Naive thymus-derived CD4-positive, alpha-beta T cell (primary cell): ENCODE measurements around the gene CA12. TPM values are rescaled to one million over a fixed set of nuclear protein-coding genes. Genes with fewer than 3 reads are reported as not detected.

Experiments used
- ATAC-seq: fragments of 150-1000 bp; cut with Tn5 transposase; 2 replicates; pipeline ENCODE4 v1.10.0; 2021; ENCODE audit warnings: mild to moderate bottlenecking, moderate library complexity
- CTCF ChIA-PET: fragments of 350-600 bp; sonication (Branson Sonifier 250); formaldehyde crosslinking; loops from one replicate; lab custom pipeline; 2021; ENCODE audit warnings: antibody characterized with exemption; lab: Charles Lee
- POLR2A ChIA-PET: fragments of 350-600 bp; sonication (Branson Sonifier 250); formaldehyde crosslinking; loops from one replicate; lab custom pipeline; 2021; ENCODE audit warnings: antibody characterized with exemption, inconsistent platforms; lab: Charles Lee
- DNase-seq, 9 donors: peaks; one replicate each; pipeline versions ENCODE4 v3.0.0 to v3.0.0-alpha.2; 2020 to 2022; ENCODE audit warnings: mixed read lengths in 1 of 9
- H3K27ac ChIP-seq: one replicate; pipeline ENCODE4 v1.7.0; 2013; ENCODE audit warnings: mild to moderate bottlenecking, low read depth, low read length, moderate library complexity
- H3K27me3 ChIP-seq, 2 donors: one replicate each; pipeline ENCODE4 v1.7.0; 2013; ENCODE audit warnings: low read length in 2 of 2, mild to moderate bottlenecking in 2 of 2, moderate library complexity in 2 of 2; ENCODE audit not compliant: control insufficient read depth in 2 of 2, insufficient read depth in 2 of 2
- H3K36me3 ChIP-seq, 3 experiments: 1 replicate in 2 of 3; 2 replicates in 1 of 3; pipeline ENCODE4 v1.7.0; 2013; ENCODE audit warnings: low read length in 3 of 3, mild to moderate bottlenecking in 3 of 3, moderate library complexity in 1 of 3; ENCODE audit not compliant: insufficient read depth in 3 of 3, control insufficient read depth in 2 of 3
- H3K4me1 ChIP-seq, 2 donors: one replicate each; pipeline ENCODE4 v1.7.0; 2013; ENCODE audit warnings: low read length in 2 of 2, mild to moderate bottlenecking in 2 of 2, moderate library complexity in 1 of 2; ENCODE audit not compliant: control insufficient read depth in 2 of 2, insufficient read depth in 2 of 2
- H3K4me3 ChIP-seq: 2 replicates; pipeline ENCODE4 v1.7.0; 2013; ENCODE audit warnings: mild to moderate bottlenecking, low read length
- H3K9me3 ChIP-seq, 3 experiments: 1 replicate in 2 of 3; 2 replicates in 1 of 3; pipeline ENCODE4 v1.7.0; 2013; ENCODE audit warnings: low read length in 3 of 3; ENCODE audit not compliant: control insufficient read depth in 2 of 3
- H3K27ac Mint-ChIP-seq, 9 donors: one replicate each; pipeline ENCODE4 v1.8.0; 2020 to 2022; ENCODE audit warnings: mixed read lengths in 9 of 9, mild to moderate bottlenecking in 8 of 9, moderate library complexity in 5 of 9, inconsistent platforms in 2 of 9
- H3K27me3 Mint-ChIP-seq, 5 donors: one replicate each; pipeline ENCODE4 v1.8.0; 2021 to 2022; ENCODE audit warnings: mixed read lengths in 5 of 5, mild to moderate bottlenecking in 1 of 5
- H3K36me3 Mint-ChIP-seq, 5 donors: one replicate each; pipeline ENCODE4 v1.8.0; 2020 to 2022; ENCODE audit warnings: mixed read lengths in 5 of 5, mild to moderate bottlenecking in 3 of 5, inconsistent platforms in 1 of 5
- H3K4me1 Mint-ChIP-seq, 7 donors: one replicate each; pipeline ENCODE4 v1.8.0; 2020 to 2022; ENCODE audit warnings: mixed read lengths in 7 of 7, mild to moderate bottlenecking in 3 of 7, inconsistent platforms in 1 of 7
- H3K4me3 Mint-ChIP-seq, 10 donors: one replicate each; pipeline ENCODE4 v1.8.0; 2020 to 2022; ENCODE audit warnings: mild to moderate bottlenecking in 10 of 10, mixed read lengths in 10 of 10, moderate library complexity in 6 of 10, inconsistent platforms in 2 of 10
- H3K9me3 Mint-ChIP-seq, 11 donors: one replicate each; pipeline ENCODE4 v1.8.0; 2020 to 2022; ENCODE audit warnings: mixed read lengths in 11 of 11, mild to moderate bottlenecking in 4 of 11, inconsistent platforms in 1 of 11, moderate library complexity in 1 of 11
- intact Hi-C, 2 donors: fragments of 100-400 bp; cut with micrococcal nuclease; formaldehyde crosslinking; loops; one replicate each; pipeline ENCODE4 v1.15.1; 2023
- polyA plus RNA-seq, 2 donors: library from polyadenylated mRNA; unstranded; fragments of 300-500 nt; fragmentation: Illumina TruSeq; gene quantifications; one replicate each; pipeline ENCODE4 v1.2.3, GENCODE V29; 2021
- total RNA-seq, 6 experiments: library from RNA in 5 of 6; stranded (reverse) in 5 of 6; gene quantifications; 1 replicate in 5 of 6; 2 replicates in 1 of 6; pipeline ENCODE4 v1.2.3 and lab custom pipeline; 2021 to 2026

CA12 gene
- total and polyA plus RNA-seq, 7 experiments from 2014 or later = 0.02 TPM; not detected in 6

- peak; percentile 67 for ATAC-seq
- peak in 6 of 9 donors; percentile 7 to 60 (median 50) for DNase-seq
- Histone ChIP-seq H3K36me3 (no peaks in the 10 kb centered on the region), H3K27me3 (no peaks in the 10 kb centered on the region), H3K4me3 (no peak overlapping the region), H3K4me1 (peaks cover 0 to 3% of the 10 kb centered on the region in 2 donors), H3K9me3 (no peaks in the 10 kb centered on the region), H3K27ac (no peak overlapping the region)
- ChIA-PET CTCF (interaction anchor here (0.5 to 2.6 kb wide), 12 partner anchors 11 to 472 kb away, joined by 3 to 15 read pairs (median 4); no protein-coding TSS in a partner anchor), POLR2A (no interaction called here)
- intact Hi-C loops = loop anchor here (1.0 to 2.0 kb wide), 6 partner anchors 114 to 354 kb away; no protein-coding TSS in a partner anchor
- H3K4me3 Mint-ChIP-seq = no peak overlapping the region
- no peak overlapping the region for H3K27ac Mint-ChIP-seq
- peaks cover 0 to 6% (median 4%) of the 10 kb centered on the region in 5 donors for H3K27me3 Mint-ChIP-seq
- H3K9me3 Mint-ChIP-seq = no peaks in the 10 kb centered on the region
- H3K36me3 Mint-ChIP-seq = no peaks in the 10 kb centered on the region
- H3K4me1 Mint-ChIP-seq = peaks cover 0 to 19% (median 0%) of the 10 kb centered on the region in 7 donors
Observed at GRCh38 chr15:63402498-63403253, 21.0 kb upstream of the CA12 start.

GRCh38 chr15:63401714-63402497, 20.3 kb upstream of the CA12 start:
- Mint-ChIP-seq H3K4me3 (no peak overlapping the region), H3K4me1 (peaks cover 0 to 23% (median 0%) of the 10 kb centered on the region in 7 donors), H3K9me3 (no peaks in the 10 kb centered on the region), H3K36me3 (no peaks in the 10 kb centered on the region), H3K27me3 (peaks cover 0 to 10% (median 5%) of the 10 kb centered on the region in 5 donors), H3K27ac (no peak overlapping the region)
- no peaks in the 10 kb centered on the region for H3K27me3 ChIP-seq
- H3K9me3 ChIP-seq = no peaks in the 10 kb centered on the region
- H3K27ac ChIP-seq = no peak overlapping the region
- DNase-seq (no peak), ATAC-seq (no peak)
- ChIA-PET CTCF (interaction anchor here (0.5 to 2.6 kb wide), 13 partner anchors 12 to 471 kb away, joined by 3 to 15 read pairs (median 4); no protein-coding TSS in a partner anchor), POLR2A (no interaction called here)
- peaks cover 0 to 3% of the 10 kb centered on the region in 2 donors for H3K4me1 ChIP-seq
- H3K4me3 ChIP-seq = no peak overlapping the region
- intact Hi-C loops = loop anchor here (1.0 to 2.0 kb wide), 2 partner anchors 235 to 236 kb away; no protein-coding TSS in a partner anchor
- no peaks in the 10 kb centered on the region for H3K36me3 ChIP-seq

- no peaks in the 10 kb centered on the region for H3K36me3 Mint-ChIP-seq
- peaks cover 0 to 3% of the 10 kb centered on the region in 2 donors for H3K4me1 ChIP-seq
- CTCF ChIA-PET = interaction anchor here (1.0 to 2.6 kb wide), 3 partner anchors 41 to 353 kb away, joined by 4 to 15 read pairs (median 4); no protein-coding TSS in a partner anchor
- H3K4me3 Mint-ChIP-seq = no peak overlapping the region
- H3K4me1 Mint-ChIP-seq = peaks cover 0 to 23% (median 0%) of the 10 kb centered on the region in 7 donors
- H3K36me3 ChIP-seq = no peaks in the 10 kb centered on the region
- no peak overlapping the region for H3K27ac Mint-ChIP-seq
- ATAC-seq (no peak), DNase-seq (no peak)
- H3K27ac ChIP-seq = no peak overlapping the region
- H3K27me3 Mint-ChIP-seq = peaks cover 0 to 10% (median 6%) of the 10 kb centered on the region in 5 donors
- H3K27me3 ChIP-seq = no peaks in the 10 kb centered on the region
- no peak overlapping the region for H3K4me3 ChIP-seq
- POLR2A ChIA-PET = no interaction called here
- no peaks in the 10 kb centered on the region for H3K9me3 Mint-ChIP-seq
- intact Hi-C loops = no loop called here
- no peaks in the 10 kb centered on the region for H3K9me3 ChIP-seq
Observed at GRCh38 chr15:63401078-63401477, 19.4 kb upstream of the CA12 start.

GRCh38 chr15:63398456-63398855, 16.8 kb upstream of the CA12 start:
- intact Hi-C loops = no loop called here
- ChIA-PET CTCF (no interaction called here), POLR2A (no interaction called here)

GRCh38 chr15:63396152-63396928, 14.7 kb upstream of the CA12 start:
- no peak overlapping the region for H3K27ac ChIP-seq
- H3K4me1 Mint-ChIP-seq = peaks cover 8 to 25% (median 15%) of the 10 kb centered on the region in 7 donors
- intact Hi-C loops = no loop called here
- DNase-seq (no peak), ATAC-seq (no peak)
- no peak overlapping the region for H3K4me3 ChIP-seq
- peaks cover 0 to 2% (median 0%) of the 10 kb centered on the region in 11 donors for H3K9me3 Mint-ChIP-seq
- peaks cover 0 to 23% (median 10%) of the 10 kb centered on the region in 5 donors for H3K27me3 Mint-ChIP-seq
- H3K9me3 ChIP-seq = no peaks in the 10 kb centered on the region
- H3K4me3 Mint-ChIP-seq = no peak overlapping the region
- ChIA-PET POLR2A (no interaction called here), CTCF (no interaction called here)
- no peak overlapping the region for H3K27ac Mint-ChIP-seq
- peaks cover 0 to 3% of the 10 kb centered on the region in 2 donors for H3K4me1 ChIP-seq
- H3K36me3 ChIP-seq = no peaks in the 10 kb centered on the region
- no peaks in the 10 kb centered on the region for H3K27me3 ChIP-seq
- H3K36me3 Mint-ChIP-seq = peaks cover 0 to 3% (median 0%) of the 10 kb centered on the region in 5 donors

More at GRCh38 chr15:63398456-63398855, 16.8 kb upstream of the CA12 start:
- ATAC-seq (no peak), DNase-seq (no peak)
- Histone ChIP-seq H3K9me3 (no peaks in the 10 kb centered on the region), H3K27me3 (no peaks in the 10 kb centered on the region), H3K4me1 (no peaks in the 10 kb centered on the region), H3K4me3 (no peak overlapping the region), H3K27ac (no peak overlapping the region), H3K36me3 (no peaks in the 10 kb centered on the region)
- Mint-ChIP-seq H3K36me3 (peaks cover 0 to 3% (median 0%) of the 10 kb centered on the region in 5 donors), H3K9me3 (peaks cover 0 to 2% (median 0%) of the 10 kb centered on the region in 11 donors), H3K27me3 (peaks cover 0 to 23% (median 10%) of the 10 kb centered on the region in 5 donors), H3K4me3 (no peak overlapping the region), H3K4me1 (peaks cover 0 to 20% (median 5%) of the 10 kb centered on the region in 7 donors), H3K27ac (no peak overlapping the region)

- Mint-ChIP-seq H3K4me1 (peaks cover 8 to 25% (median 15%) of the 10 kb centered on the region in 7 donors), H3K27ac (peak overlapping the region in 3 of 9 donors; percentile 25 to 78 (median 34)), H3K4me3 (peak overlapping the region in 1 of 10 donors; percentile 24), H3K27me3 (peaks cover 0 to 23% (median 10%) of the 10 kb centered on the region in 5 donors), H3K9me3 (peaks cover 0 to 2% (median 0%) of the 10 kb centered on the region in 11 donors), H3K36me3 (peaks cover 0 to 3% (median 0%) of the 10 kb centered on the region in 5 donors)
- ChIA-PET POLR2A (no interaction called here), CTCF (no interaction called here)
- DNase-seq (no peak), ATAC-seq (no peak)
- Histone ChIP-seq H3K4me1 (peaks cover 0 to 3% of the 10 kb centered on the region in 2 donors), H3K27me3 (no peaks in the 10 kb centered on the region), H3K9me3 (no peaks in the 10 kb centered on the region), H3K27ac (no peak overlapping the region), H3K36me3 (no peaks in the 10 kb centered on the region), H3K4me3 (no peak overlapping the region)
- intact Hi-C loops = no loop called here
Observed at GRCh38 chr15:63395730-63396151, 14.1 kb upstream of the CA12 start.
